ENCODE results near the gene TWNK.
"Not testable (repeated sequence)": the region's sequence is repeated elsewhere in the genome, so short reads cannot be mapped to it uniquely, and the experiment has no call there.

TWNK gene

DNA sequence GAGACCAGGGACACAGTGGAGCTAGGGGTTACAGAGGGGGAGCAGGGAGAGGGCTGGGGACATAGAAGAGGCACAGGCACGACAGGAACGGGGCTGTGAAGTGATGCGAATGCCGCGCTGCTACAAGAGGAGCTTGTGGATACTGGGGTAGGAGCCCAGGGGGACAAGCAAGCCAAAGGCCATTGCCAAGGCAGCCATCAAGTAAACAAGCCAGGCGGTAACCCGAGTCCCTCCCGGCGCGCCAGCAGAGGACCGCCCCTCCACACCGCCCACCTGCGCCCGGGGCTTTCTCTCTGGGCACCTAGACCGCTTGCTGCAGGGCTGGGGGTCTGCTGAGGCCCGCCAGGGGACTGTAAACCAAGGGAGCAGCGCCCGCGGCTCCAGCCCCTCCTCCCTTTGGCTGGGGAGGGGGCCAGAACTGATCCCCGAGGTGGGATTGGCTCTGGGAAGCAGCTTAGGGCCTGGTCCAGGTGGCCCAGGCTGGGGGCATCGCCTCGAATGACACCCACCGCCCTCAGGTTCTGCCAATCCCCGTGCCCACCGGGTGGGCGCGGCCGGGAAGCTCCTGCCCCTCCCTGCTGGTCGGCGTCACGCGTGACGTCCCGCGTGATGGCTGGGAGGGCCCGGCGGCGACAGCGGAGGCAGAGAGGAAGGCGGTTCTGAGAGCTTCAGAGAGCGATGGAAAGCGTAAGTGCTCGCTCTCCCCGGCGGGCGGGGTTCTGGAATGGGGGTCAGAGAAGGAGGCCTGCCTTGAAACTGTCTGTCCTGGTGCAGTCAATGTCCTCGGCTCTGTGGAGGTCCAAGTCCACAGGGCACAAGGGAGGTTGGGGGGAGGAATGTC is 44.7 kb downstream of the TWNK start:
- peak; percentile 67 for DNase-seq

DNA sequence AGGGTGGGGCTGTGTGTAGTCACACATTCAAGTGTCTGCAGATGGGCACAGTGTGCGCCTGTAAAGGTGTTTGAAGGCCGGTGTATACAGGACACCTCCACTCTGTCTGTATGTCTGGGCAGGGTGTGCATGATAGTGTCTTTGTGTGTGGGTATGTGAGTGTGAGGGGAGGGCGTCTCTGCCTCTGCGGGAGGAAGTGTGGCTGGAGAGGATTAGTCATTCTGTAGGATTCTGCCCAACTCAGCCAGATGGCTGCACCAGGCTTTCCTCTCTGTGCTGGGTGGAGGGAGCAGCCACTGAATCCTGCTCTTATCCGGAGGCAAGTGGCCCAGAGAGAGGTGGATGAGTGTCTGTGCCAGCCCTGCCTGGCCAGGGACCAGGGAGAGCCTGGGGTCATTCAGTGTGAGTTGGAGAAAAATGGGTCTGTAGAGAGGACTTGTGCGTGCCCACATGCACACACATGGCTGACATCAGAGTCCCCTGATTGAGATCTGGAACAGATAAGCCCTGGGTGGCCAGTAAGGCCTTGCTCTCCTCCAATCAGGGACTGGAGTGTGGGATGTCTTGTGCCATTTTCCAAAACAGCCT is 45.4 kb downstream of the TWNK start:
- DNase-seq, result no peak

DNA sequence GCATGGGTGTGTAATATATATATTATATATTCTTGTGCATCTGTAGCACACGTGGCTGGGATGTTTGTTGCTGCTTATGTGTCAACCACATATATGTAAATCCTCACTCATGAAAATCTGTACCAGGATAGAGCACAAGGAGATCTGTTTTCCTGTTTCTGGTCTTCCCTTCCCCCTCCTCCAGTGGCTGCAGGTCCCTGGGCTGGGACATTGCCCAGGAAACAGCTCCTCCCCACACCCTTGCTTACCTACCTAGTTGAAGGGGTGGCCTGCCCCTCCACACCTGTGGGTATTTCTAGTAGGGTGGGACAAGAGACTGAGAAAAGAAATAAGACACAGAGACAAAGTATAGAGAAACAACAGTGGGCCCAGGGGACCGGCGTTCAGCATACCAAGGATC is 45.9 kb downstream of the TWNK start:
- DNase-seq, result no peak

DNA sequence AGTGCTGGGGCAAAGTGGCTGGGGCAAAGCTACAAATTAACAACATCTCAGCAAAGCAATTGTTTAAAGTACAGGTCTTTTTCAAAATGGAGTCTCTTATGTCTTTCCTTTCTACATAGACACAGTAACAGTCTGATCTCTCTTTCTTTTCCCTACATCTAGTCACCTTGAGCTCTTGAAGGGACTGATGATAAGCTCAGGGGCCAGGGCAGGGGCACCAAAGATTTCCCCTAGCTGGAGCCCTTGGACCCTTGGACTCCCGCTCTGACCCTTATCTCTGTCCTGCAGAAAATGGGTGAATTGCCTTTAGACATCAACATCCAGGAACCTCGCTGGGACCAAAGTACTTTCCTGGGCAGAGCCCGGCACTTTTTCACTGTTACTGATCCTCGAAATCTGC is 47.1 kb downstream of the TWNK start:
- DNase-seq, result not testable (repeated sequence)

DNA sequence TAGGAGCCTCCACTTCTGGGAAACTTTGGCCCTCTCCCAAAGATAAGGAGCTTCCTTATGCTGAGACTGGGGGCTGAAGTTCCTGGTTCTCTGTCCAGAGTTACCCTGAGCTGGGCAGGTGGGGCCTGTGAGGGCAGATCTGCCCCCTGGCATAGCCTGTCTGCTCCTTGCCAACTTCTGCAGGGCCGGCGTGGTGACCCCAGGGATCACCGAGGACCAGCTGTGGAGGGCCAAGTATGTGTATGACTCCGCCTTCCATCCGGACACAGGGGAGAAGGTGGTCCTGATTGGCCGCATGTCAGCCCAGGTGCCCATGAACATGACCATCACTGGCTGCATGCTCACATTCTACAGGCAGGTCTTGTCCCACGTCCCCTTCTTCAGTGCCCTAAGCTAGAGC is 48.0 kb downstream of the TWNK start:
- no peak for DNase-seq

DNA sequence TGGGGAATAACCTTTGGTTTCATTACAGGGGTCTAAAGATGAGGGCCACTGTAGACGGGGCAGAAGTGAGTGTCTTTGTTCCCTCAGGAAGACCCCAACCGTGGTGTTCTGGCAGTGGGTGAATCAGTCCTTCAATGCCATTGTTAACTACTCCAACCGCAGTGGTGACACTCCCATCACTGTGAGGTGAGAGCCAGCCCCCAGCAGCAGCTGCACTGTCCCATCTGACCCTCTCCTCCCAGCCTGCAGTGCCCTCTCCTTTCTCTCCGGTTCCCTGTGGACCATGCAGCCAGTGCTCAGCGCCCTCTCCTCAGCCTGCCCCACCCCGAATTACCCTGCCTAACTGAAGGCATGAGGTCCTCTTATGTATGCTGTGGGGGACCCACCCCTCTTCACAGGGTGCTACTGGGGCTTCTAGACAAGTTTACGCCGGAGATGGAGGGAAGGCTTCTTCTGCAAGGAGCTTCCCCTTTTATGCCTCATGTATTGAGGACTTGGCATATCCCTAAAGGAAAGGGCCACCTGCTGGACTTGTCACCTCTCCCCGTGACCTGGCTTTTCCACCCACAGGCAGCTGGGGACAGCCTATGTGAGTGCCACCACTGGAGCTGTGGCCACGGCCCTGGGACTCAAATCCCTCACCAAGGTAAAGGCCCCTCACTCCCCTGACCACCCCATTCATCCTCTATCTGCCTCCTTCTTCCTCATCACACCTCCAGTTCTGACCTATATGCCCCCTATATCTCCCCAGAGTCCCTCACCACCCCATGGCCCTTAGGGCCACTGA is 48.8 kb downstream of the TWNK start:
- DNase-seq, result no peak

DNA sequence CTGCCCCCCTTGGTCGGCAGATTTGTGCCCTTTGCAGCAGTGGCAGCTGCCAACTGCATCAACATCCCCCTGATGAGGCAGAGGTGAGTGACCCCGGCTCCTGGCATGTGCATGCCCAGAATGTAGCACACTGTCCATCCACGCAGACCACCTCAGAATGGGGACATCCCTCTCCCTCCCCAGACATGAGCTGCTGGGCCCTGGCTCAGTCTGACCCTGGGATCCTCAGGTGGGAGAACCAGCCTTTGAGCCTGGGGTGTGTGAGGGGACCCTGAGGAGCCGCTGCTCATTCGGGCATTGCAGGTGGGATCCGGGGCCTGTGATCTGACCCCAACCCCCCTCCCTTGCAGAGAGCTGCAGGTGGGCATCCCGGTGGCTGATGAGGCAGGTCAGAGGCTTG is 49.4 kb downstream of the TWNK start:
- no peak for DNase-seq

DNA sequence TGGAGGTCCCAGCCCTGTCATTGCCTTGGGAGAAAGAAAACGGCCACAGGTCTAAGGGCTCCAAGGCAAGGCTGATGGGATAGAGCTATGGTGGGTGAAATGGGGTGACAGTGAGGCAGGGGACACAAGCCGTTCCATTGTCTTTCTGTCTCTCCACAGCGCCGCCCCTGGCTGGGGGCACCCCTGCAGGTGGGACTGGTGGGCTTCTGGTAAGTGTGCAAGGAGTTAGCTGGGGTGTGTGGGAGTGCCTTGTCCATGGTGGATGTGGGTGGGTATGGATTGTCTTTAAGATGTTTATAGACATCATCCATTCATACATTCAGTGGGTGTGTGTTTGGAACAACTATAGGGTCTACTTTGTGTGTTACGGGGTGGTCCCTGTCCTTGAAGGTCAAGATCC is 51.1 kb downstream of the TWNK start:
- no peak for DNase-seq

DNA sequence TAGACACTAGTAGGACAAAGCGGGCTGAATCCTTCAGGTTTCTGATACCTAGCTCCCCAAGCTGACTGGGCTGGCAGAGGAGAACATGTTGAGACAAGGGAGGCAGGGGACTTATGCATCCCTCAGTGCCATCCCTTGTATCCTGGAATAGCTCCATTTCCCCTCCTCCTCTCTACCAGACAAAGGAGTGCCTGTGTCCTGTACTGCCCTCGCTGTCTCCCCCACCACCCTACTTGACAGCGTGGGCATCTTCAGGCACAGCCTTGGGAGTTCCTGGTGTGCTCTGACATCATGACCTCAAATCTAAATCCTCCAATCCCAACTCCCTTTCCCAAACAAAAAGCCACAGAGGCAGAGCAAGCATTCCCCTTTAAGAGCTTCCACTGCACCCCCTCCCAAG is 52.7 kb downstream of the TWNK start:
- no peak for DNase-seq

DNA sequence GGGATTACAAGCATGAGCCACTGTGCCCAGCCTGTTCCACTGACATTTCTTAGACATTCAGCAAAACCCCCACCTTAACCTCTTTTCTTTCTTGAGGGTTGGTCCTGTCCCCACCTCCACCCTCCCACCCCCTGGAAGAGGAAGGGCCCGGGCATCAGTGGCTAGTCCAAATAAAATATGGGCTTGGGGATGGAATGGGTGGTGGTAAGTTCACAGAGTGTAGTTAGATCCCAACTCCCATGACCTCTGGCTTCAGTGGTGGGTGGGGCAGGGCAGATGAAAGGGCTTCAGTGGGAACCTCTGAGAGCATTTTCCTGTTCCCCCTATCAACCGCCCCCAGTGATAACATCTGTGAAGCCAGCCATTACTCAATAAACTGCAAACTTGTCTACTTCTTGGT is 53.5 kb downstream of the TWNK start:
- no peak for DNase-seq

DNA sequence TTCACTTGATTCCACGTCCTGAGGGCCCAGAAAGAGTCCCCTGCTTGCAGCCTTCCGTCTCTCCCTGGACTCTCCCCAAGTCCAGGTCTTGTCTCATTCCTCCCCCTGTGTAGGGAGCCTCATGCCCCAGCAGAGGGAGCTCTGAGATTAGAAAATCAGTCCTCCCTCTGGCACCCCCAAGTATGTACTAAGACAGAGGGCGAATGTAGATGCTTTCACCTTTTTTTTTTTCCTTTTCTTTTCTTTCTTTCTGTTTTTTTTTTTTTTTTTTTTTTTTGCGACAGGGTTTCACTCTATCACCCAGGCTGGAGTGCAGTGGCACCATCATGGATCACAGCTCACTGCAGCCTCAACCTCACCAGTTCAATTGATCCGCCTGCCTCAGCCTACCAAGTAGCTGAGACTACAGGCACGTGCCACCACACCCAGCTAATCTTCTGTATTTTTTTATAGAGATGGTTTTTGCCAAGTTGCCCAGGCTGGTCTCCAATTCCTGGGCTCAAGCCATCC is 54.0 kb downstream of the TWNK start:
- no peak for DNase-seq

DNA sequence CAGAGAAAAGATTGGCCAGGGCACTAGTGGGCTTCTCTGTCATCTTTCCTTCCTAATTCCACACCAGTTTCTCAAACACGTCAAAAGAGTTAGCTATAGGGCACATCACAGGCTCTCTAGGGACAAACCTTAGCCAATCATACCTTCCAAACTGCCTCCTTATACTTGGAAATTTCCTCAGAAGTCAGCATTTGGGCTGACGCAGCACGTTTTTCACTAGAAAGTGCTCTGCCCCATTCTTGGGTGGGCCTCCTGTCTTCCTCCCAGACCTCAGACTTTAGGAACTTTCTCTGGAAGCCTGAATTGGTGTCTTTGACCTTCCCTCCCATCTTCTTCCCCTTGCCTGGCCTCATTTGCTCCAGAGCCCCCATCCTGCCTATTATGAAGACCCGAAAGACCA is 54.8 kb downstream of the TWNK start:
- DNase-seq, result no peak

DNA sequence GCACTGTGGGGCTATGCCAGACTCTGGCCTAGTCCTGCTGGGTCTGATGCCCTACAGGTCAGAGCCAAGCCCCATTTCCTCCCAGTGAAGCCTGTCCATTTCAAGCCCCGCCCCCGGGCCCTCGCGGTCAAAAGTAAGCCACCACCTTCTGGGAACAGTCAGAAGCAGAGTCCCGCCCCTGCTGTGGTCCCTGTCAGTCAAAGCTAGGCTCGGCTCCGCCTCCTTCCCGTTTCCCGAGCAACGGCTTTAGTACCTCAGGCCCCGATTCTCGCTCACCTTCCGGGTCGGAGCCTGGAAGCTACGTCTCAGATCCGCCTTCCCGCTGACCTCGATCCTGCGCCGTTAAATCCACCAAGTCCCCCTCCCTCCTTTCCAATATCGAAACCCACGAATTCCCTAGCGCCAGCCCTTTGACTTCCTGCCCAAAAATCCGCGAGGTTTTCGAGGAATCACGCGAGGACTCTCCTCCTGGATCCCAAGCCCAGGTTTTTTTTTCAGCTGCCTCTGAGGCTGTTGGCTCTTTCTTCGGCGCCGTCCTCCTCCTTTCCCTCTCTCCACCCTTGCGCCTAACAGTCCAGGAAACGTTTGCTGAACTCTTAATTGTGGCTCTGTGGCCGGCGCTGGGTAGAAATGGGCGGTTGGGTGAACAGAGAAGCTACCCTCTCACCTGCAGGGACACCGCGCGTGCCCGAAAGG is 55.5 kb downstream of the TWNK start:
- peak; percentile 91 for DNase-seq

DNA sequence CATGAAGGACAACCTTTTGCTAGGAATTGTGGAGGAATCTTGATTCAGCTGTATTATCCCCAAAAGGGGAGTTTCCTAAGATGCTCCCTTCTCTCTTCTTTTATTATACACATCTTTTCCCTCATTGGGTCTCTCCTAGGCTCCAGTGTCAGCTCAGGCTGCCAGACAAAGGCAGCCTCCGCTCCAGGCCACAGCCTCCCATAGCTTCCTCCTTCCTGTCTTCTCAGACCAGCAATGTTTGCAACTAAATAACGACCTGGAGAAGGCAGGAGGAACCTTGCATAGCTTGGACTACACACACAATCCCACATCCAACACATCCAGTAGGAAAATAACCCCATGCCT is 56.0 kb downstream of the TWNK start:
- DNase-seq, result no peak
